Measurements from ENCODE around the gene BCAS3.

BCAS3 gene

GRCh38 chr17:61064087-61064951 is 386.7 kb downstream of the BCAS3 start (continued):
- TF ChIP-seq, protein P1, sequence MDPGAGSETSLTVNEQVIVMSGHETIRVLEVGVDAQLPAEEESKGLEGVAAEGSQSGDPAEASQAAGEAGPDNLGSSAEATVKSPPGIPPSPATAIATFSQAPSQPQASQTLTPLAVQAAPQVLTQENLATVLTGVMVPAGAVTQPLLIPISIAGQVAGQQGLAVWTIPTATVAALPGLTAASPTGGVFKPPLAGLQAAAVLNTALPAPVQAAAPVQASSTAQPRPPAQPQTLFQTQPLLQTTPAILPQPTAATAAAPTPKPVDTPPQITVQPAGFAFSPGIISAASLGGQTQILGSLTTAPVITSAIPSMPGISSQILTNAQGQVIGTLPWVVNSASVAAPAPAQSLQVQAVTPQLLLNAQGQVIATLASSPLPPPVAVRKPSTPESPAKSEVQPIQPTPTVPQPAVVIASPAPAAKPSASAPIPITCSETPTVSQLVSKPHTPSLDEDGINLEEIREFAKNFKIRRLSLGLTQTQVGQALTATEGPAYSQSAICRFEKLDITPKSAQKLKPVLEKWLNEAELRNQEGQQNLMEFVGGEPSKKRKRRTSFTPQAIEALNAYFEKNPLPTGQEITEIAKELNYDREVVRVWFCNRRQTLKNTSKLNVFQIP (CRISPR knock-in tag; IDR thresholded peaks at IDR 0.05; ENCODE audit: borderline replicate concordance, low read depth): no peak; the same call in 1 of the 2 replicates
- peak; percentile 90 for TF ChIP-seq SNAI2 (CRISPR knock-in tag; IDR thresholded peaks at IDR 0.05)
- TF ChIP-seq ZFP3 (CRISPR knock-in tag; IDR thresholded peaks at IDR 0.05): peak; percentile 31; the same call in 1 of the 2 replicates
- no peak for TF ChIP-seq GLIS3 (CRISPR knock-in tag; IDR thresholded peaks at IDR 0.05)
- TF ChIP-seq, protein P2, sequence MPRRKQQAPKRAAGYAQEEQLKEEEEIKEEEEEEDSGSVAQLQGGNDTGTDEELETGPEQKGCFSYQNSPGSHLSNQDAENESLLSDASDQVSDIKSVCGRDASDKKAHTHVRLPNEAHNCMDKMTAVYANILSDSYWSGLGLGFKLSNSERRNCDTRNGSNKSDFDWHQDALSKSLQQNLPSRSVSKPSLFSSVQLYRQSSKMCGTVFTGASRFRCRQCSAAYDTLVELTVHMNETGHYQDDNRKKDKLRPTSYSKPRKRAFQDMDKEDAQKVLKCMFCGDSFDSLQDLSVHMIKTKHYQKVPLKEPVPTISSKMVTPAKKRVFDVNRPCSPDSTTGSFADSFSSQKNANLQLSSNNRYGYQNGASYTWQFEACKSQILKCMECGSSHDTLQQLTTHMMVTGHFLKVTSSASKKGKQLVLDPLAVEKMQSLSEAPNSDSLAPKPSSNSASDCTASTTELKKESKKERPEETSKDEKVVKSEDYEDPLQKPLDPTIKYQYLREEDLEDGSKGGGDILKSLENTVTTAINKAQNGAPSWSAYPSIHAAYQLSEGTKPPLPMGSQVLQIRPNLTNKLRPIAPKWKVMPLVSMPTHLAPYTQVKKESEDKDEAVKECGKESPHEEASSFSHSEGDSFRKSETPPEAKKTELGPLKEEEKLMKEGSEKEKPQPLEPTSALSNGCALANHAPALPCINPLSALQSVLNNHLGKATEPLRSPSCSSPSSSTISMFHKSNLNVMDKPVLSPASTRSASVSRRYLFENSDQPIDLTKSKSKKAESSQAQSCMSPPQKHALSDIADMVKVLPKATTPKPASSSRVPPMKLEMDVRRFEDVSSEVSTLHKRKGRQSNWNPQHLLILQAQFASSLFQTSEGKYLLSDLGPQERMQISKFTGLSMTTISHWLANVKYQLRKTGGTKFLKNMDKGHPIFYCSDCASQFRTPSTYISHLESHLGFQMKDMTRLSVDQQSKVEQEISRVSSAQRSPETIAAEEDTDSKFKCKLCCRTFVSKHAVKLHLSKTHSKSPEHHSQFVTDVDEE (CRISPR knock-in tag; IDR thresholded peaks at IDR 0.05): no peak
- TF ChIP-seq PPARA (CRISPR knock-in tag; IDR thresholded peaks at IDR 0.05; ENCODE audit: borderline replicate concordance): no peak
- no peak for TF ChIP-seq ZNF565 (CRISPR knock-in tag; conservative IDR thresholded peaks at IDR 0.05; ENCODE audit: low read depth)
- no peak for TF ChIP-seq ARNTL (CRISPR knock-in tag; IDR thresholded peaks at IDR 0.05; ENCODE audit: borderline replicate concordance, low read depth)
- TF ChIP-seq TCF4 (CRISPR knock-in tag; IDR thresholded peaks at IDR 0.05; ENCODE audit: borderline replicate concordance): no peak
- TF ChIP-seq ZNF8 (CRISPR knock-in tag; IDR thresholded peaks at IDR 0.05): no peak
- peak; percentile 91 for TF ChIP-seq ISL1 (CRISPR knock-in tag; IDR thresholded peaks at IDR 0.05)
- TF ChIP-seq OSR1 (CRISPR knock-in tag; IDR thresholded peaks at IDR 0.05): no peak
- TF ChIP-seq ESRRG (CRISPR knock-in tag; IDR thresholded peaks at IDR 0.05): 0 out of 2 replicates have a peak, but pooled peaks have one; percentile 41
- 0 out of 2 replicates have a peak, but pooled peaks have one; percentile 32 for TF ChIP-seq ZFP30 (CRISPR knock-in tag; IDR thresholded peaks at IDR 0.05)

- ATAC-seq: peak; percentile 93
- TF ChIP-seq CSDC2 (CRISPR knock-in tag; IDR thresholded peaks at IDR 0.05) (peak; percentile 93), RARB (CRISPR knock-in tag; IDR thresholded peaks at IDR 0.05) (peak; percentile 90; the same call in 1 of the 2 replicates), SNAI2 (CRISPR knock-in tag; IDR thresholded peaks at IDR 0.05) (peak; percentile 93), GLIS3 (CRISPR knock-in tag; IDR thresholded peaks at IDR 0.05) (peak; percentile 80; the same call in 1 of the 2 replicates), TOX (CRISPR knock-in tag; IDR thresholded peaks at IDR 0.05; ENCODE audit: borderline replicate concordance) (peak; percentile 11; the same call in 1 of the 2 replicates), ZNF8 (CRISPR knock-in tag; IDR thresholded peaks at IDR 0.05) (peak; percentile 54), ARNTL (CRISPR knock-in tag; IDR thresholded peaks at IDR 0.05; ENCODE audit: borderline replicate concordance, low read depth) (peak; percentile 78; the same call in 1 of the 2 replicates), ZNF70 (CRISPR knock-in tag; IDR thresholded peaks at IDR 0.05) (peak; percentile 75), PATZ1 (CRISPR knock-in tag; IDR thresholded peaks at IDR 0.05; ENCODE audit: borderline replicate concordance) (peak; percentile 83), ISL1 (CRISPR knock-in tag; IDR thresholded peaks at IDR 0.05) (peak; percentile 91), ZFP30 (CRISPR knock-in tag; IDR thresholded peaks at IDR 0.05) (no peak; the same call in 1 of the 2 replicates), ZFP3 (CRISPR knock-in tag; IDR thresholded peaks at IDR 0.05) (0 out of 2 replicates have a peak, but pooled peaks have one; percentile 76), BACH2 (CRISPR knock-in tag; IDR thresholded peaks at IDR 0.05; ENCODE audit: borderline replicate concordance) (peak; percentile 97), PPARA (CRISPR knock-in tag; IDR thresholded peaks at IDR 0.05; ENCODE audit: borderline replicate concordance) (peak; percentile 94), OSR1 (CRISPR knock-in tag; IDR thresholded peaks at IDR 0.05) (no peak), ESRRG (CRISPR knock-in tag; IDR thresholded peaks at IDR 0.05) (no peak)
- TF ChIP-seq, protein P3, sequence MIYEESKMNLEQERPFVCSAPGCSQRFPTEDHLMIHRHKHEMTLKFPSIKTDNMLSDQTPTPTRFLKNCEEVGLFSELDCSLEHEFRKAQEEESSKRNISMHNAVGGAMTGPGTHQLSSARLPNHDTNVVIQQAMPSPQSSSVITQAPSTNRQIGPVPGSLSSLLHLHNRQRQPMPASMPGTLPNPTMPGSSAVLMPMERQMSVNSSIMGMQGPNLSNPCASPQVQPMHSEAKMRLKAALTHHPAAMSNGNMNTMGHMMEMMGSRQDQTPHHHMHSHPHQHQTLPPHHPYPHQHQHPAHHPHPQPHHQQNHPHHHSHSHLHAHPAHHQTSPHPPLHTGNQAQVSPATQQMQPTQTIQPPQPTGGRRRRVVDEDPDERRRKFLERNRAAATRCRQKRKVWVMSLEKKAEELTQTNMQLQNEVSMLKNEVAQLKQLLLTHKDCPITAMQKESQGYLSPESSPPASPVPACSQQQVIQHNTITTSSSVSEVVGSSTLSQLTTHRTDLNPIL (CRISPR knock-in tag; IDR thresholded peaks at IDR 0.05; ENCODE audit: low read depth): peak; percentile 96
- TF ChIP-seq, protein P1 (CRISPR knock-in tag; IDR thresholded peaks at IDR 0.05; ENCODE audit: borderline replicate concordance, low read depth): peak; percentile 89; the same call in 1 of the 2 replicates
- TF ChIP-seq, protein P2 (CRISPR knock-in tag; IDR thresholded peaks at IDR 0.05): peak; percentile 98
- TF ChIP-seq, protein P4, sequence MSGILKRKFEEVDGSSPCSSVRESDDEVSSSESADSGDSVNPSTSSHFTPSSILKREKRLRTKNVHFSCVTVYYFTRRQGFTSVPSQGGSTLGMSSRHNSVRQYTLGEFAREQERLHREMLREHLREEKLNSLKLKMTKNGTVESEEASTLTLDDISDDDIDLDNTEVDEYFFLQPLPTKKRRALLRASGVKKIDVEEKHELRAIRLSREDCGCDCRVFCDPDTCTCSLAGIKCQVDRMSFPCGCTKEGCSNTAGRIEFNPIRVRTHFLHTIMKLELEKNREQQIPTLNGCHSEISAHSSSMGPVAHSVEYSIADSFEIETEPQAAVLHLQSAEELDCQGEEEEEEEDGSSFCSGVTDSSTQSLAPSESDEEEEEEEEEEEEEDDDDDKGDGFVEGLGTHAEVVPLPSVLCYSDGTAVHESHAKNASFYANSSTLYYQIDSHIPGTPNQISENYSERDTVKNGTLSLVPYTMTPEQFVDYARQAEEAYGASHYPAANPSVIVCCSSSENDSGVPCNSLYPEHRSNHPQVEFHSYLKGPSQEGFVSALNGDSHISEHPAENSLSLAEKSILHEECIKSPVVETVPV (CRISPR knock-in tag; IDR thresholded peaks at IDR 0.05): peak; percentile 79; the same call in 1 of the 2 replicates
Measured at GRCh38 chr17:61065263-61065773, 387.7 kb downstream of the BCAS3 start.
